ENCODE data around the gene RHBDL2.

DNA sequence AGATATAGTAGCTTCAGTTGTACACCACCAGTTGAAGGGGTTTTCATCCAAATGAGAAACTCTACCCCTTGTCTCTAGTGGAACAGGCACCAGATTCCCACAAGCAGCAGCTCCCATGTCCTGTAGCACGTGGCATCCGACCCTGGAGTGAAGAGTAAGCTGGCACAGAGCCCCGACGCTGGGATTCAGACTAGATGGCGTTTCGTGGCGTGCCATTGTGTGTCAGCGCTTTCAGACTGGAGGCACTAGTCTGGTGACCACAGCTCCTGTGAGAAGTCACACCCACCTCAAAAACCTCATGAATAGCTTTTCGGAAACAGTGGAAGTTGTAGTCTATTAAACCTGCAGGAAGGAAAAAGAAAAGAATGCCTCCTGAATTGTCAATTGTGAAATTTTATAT, 102.3 kb downstream of the RHBDL2 start:
- TF ChIP-seq CTCF (IDR thresholded peaks at IDR 0.05) (no peak), POLR2AphosphoS5 (IDR thresholded peaks at IDR 0.05; ENCODE audit: low read depth, low read length) (no peak), TCF7L2 (IDR thresholded peaks at IDR 0.05; ENCODE audit: low read depth, low read length) (no peak), REST (IDR thresholded peaks at IDR 0.05; ENCODE audit: insufficient read depth in 1 of 2, low read depth in 2 of 2, low read length in 1 of 2) (no peak)
